ENCODE data around the gene SGSH.

SGSH gene

DNA sequence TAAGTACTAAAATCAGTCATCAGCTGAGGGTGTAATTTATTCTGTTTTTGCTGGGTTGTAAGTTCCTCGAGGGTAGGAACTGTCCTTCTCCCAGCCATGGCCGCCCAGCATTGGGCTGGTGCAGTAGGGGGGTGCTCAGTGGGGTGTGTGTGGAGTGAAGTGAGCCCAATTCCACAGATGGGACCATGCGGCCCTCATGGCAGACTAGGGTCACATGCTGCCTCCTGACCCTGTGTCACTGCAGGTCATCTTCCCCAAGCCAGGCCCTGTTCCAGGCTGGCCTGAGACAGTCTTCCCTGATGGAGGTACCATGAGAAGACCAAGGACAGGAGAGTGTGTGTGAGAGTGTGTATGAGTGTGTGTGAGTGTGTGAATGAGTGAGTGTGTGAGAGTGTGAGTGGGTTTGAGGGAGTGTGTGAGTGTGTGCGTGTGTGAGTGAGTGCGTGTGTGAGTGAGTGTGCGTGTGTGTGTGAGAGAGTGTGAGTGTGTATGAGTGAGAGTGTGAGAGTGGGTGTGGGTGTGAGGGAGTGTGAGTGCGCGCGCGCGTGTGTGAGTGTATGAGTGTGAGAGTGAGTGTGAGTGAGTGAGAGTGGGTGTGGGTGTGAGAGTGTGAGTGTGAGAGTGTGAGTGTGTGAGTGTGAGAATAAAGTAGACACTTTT, 3.8 kb upstream of the SGSH start:
- FAIRE-seq: no peak

DNA sequence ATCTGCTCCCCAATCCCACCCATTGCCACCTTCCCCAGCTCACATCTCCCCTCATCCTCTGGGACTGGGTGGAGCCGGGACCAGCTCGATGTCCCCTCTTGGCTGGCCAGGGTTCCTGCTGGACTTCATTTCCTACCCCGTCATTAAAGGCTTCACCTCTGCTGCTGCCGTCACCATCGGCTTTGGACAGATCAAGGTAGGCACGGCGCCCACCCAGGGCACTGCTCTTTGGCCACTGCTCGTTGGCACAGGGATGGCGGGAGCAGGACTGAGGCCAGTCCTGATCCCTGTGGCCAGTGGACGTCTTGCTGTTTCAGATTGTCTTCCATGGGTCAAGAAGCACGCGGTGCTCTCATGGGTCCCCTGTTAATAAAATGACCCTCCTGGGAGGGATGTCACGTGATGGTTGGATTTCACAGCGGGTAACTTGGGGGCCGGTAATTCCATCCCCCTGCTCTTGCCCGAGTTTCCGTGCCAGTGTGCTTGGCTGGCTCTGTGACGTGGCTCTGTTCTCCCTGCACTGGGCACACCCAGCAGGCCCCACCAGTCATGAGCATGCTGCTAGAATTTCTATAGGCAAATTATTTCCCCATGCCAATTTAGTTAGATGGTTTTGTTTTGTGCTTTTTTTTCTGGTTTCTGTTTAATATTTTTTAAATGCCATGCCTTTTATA, 3.1 kb upstream of the SGSH start:
- FAIRE-seq: no peak

DNA sequence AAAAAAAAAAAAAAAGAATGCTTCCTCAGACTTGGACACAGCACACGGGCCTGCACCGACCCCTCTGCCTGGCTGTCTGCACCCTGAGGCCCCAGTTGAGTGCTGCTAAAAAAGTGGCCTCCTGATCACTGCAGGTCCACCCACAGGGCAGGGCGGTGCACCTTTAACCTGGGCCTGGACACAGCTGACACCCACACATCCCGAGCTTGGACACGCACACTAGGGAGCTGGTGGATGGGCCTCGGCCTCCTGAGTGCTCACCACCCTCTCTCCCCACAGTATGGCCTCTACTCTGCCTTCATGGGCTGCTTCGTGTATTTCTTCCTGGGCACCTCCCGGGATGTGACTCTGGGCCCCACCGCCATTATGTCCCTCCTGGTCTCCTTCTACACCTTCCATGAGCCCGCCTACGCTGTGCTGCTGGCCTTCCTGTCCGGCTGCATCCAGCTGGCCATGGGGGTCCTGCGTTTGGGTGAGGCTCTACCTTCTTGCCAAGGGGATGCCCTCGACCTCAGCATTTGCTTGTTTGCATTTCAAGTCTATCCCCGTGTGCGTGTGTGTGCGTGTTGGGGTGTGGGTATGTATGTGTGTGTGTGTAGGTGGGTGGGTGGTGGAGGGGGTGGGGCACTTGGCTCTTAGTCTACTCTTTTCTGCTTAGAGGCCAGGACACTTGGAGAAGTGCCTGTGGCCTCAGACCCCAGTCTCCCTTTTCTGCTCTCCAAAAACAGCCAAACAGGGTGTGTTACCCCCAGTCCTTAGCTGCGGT, 2.4 kb upstream of the SGSH start:
- FAIRE-seq: no peak

DNA sequence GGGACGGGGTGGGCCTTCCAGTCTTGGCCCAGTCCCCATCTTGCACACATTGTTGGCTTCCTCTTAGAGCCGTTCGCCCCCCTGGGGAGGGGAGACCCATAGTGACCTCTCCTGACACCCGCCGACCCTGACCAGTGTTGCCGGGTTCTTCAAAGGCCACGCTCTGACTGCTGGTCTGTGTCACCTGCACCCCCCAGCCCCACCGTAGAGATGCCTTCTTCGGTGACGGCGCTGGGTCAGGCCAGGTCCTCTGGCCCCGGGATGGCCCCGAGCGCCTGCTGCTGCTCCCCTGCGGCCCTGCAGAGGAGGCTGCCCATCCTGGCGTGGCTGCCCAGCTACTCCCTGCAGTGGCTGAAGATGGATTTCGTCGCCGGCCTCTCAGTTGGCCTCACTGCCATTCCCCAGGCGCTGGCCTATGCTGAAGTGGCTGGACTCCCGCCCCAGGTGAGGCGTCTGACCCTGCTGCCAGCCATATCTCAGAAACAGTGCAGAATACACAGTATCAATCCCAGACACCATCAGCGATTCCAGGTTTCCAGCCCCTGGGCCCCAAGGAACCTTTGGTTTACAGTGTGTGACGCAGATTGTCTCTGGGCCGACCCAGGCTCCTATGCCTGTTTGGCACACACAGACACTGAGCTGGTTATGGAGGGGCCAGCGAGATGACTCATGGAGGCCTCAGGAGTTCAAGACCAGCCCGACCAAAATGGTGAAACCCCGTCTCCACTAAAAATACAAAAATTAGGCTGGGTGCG, 1.4 kb upstream of the SGSH start:
- no peak for FAIRE-seq

DNA sequence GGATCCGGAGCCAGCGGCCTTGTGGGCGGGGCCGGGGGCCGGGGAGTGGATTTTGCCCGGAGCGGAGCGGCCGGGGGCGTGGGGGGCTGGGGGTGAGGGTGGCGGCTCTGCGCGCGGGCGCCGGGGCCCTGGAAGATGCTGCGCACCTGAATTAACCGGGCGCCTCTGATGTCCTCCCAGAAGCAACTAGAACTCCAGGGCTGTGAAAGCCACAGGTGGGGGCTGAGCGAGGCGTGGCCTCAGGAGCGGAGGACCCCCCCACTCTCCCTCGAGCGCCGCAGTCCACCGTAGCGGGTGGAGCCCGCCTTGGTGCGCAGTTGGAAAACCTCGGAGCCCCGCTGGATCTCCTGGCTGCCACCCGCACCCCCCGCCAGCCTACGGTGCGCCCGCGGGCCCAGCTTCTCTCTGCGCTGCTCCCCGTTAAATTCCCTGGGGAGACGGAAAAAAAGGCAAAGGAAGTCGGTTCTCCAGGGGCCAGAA, 643 bp upstream of the SGSH start:
- FAIRE-seq: no peak

DNA sequence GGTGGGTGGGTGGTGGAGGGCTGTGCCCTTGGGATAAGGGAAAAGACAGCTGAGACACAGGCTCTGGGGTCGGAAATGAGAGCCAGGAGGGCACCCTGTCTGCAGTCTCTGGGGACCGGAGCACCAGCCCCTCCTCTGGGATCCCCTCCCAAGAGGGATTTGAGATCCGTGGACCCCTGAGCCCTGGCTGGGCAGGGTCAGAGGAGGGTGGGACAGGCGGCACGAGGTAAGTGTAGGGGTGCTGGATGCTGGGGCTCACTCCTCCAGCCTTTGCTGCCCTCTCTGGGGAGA, 425 bp downstream of the SGSH start:
- FAIRE-seq: no peak

DNA sequence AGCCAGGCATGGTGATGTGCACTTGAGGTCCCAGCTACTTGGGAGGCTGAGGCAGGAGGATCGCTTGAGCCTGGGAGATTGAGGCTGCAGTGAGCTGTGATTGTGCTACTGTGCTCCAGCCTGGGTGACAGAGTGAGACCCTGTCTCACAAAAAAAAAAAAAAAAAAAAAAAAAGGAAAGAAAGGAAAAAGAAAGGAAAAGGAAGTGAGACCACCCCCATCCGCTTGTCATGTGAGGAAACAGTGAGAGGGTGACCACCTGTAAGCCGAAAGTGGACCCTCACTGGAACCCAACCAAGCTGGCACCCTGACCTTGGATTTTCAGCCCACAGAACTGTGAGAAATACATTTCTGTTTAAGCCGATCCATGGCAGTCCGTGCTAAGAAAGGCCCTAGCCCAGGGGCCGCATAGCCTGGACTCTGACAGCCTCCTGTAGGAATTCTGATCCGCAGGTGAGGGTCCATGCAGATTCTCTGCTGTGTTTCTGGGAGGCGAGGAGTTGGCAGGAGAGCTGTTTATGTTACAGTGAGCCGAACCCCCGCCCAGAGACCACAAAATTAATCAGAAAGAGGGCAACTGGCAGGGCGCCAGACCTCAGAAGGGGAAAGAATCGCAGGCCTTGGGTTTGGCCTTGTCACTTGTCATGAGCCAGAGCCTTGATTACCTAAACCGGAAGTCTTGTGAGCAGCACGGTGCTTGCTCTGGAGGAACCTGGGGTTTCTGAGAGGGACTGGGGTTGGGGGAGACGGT, 945 bp downstream of the SGSH start:
- FAIRE-seq: no peak

DNA sequence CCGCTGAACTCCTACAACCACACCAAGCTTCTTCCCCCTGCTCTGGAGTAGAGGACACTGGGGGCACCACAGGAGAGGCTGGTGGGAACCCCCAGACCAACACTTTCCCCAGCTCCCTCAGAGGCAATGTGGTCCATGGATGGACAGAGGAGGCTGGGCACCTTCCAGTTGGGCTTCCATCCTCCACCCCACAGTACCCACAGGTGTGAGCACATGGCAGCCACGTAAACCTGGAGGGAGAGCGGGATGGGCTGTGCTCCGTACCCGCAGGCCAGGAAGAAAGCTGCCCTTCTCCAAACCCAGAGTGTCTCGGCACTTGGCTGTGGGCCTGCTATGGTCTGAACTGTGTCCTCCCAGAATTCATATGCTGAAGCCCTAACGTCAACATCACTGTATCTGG, 1.7 kb downstream of the SGSH start:
- FAIRE-seq: no peak

DNA sequence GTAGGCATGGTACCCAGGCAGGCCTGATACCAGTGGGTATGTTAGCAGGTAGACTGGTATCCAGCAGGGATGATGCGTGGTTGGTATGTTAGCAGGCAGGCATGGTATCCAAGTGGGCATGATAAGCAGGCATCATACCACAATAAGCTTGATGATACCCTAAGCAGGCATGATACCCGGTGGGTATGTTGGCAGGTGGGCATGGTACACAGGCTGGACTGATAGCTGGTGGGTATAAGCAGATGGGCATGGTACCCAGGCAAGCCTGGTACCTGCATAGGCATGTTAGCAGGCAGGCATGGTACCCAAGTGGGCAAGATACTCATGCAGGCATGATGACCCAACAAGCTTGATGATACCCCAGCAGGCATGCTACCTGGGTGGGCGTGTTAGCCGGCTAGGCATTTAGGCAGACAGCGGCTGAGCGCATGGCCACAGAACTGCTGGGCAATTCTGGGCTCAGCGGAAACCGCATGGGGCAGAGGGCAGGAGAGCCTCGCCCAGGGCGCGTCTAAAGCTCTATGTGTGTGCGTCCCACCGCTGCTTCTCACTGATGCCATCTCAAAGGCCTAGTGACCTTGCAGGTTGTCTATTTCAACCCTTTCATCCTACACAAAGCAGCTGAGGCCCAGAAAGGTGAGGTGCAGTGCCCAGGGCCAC, 2.3 kb downstream of the SGSH start:
- FAIRE-seq: no peak

DNA sequence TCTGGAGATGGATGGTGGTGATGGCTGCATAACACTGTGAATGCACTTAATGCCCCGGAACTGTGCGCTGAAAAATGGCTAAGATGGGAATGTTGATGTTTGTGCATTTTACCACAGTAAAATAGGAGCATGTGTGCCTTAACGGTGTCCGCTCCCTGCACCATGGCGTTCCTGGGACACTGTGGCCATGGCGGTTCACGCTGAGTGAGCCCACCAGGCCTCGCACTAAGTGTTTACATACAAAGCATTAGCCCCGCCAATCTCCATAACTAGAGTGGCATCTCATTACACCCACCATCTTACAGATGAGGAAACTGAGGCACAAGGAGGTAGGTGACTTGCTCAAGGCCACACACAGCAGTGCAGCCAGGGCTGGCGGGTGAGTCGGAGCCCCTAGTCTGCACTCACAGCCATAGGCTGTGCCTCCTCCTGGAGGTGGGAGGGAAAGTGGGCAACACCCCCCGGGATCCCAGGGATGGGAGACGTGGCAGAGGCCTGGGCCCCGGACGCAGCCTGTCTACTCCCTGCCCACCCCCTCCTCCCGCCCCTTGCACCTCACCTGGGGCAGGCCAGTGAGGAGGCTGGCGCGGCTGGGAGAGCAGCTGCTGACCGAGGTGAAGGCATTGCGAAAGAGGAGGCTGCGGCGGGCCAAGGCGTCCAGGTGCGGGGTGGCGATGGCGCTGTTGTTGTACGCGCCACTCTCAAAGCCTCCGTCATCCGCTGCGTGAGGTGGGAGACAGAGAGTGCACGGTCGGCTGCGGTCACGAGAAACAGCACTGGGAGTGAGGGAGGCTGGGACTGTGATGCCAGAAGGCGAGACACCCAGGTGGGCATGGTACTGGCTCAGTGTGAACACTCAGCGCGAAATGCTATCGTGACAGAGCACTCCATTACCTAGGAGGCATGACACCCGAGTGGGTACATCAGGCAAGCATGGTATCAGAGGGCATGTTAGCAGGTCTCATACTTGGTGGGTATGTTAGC, 3.4 kb downstream of the SGSH start:
- FAIRE-seq: no peak

DNA sequence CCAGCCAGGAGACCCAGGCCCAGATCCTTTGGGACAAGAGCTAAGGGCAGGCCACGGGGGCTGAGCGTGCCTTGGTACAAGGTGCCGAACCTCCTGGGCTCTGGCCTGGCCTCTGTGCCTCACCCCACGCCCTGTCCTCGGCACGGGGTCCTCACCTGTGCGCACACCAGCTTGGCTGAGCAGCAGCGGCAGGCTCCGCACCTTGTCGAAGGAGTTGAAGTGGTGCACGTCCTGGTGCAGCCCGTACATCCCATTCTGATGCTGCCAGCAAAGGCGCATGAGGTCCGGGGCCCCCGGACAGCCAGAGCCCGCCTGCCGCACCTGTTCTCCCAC, 5.3 kb downstream of the SGSH start:
- FAIRE-seq: no peak

DNA sequence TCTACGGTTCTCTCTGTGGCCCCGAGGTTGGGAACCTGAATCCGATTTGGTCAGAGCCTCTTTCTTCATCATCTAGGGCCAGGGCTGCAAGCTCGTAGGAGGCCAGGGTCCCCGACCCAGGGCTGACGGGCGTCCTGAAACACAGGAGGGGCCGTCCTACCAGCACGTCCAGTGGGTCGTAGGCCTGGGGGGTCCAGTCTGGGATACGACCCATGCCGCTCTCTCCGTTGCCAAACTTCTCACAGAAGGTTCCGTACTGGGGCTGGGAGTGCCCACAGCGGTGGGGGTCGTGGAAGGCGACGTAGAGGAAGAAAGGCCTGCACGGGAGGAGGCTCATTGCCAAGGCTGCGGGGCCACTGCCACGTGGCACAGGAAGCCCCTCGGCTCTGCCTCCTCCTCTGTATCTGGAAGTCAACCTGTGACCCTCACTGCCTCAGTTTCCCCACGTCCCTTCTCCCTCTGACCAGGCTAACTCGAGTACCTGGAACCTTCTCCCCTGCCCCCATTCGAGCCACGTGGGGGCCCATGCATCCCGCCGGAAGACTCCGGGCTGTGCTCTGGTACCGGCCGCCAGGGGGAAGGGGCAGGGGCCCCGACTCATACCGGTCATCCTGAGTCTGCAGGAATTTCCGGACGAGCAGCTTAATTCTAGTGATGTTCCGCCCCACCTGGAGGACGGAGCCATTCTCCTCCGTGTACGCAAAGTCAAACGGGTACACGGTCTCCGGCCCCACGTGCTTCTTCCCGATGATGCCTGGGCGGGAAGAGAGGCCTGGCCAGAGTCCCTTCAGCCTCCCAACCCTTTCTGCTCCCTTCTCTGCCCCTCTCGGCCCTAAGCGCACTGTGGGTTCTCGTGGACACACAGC, 5.9 kb downstream of the SGSH start:
- no peak for FAIRE-seq

DNA sequence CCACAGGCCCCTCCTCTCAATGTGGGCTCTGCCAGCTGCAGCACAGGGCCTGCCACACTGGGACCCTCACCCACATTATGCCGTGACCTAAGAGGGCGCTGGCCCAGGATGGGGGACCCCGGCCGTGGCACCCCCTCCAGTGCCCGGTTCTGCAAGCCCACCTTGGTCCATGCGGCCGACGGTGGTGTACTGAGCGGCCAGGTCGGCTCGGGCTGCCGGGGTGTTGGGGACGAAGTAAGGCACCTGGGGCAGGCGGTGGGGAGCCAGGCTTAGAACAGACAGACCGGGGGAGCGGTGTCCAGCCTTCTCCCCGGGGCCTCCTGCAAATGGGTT, 6.5 kb downstream of the SGSH start:
- FAIRE-seq: no peak

DNA sequence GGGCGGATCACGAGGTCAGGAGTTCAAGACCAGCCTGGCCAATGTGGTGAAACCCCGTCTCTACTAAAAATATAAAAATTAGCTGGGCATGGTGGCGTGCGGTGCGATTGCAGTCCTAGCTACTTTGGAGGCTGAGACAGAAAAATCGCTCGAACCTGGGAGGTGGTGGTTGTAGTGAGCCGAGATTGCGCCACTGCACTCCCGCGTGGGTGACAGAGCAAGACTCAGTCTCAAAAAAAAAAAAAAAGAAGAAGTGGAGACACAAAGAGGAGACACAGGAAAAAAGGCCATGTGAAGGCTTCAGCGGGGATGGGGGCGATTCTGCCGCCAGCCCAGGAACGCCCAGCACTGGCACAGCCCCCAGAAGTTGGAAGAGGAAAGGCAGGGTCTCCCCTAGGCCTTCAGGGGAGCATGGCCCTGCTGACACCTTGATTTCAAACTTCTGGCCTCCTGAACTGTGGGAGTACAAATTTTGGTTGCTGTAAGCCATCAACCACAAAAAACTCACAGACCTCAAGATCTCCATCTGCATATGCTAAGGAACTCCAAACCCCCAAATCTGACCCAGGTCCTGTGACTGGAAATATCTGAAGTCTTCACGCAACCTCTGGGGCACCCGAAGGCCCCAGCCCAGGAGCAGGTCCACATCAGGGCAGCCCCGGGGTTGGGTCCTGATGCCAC, 7.0 kb downstream of the SGSH start:
- FAIRE-seq: no peak

DNA sequence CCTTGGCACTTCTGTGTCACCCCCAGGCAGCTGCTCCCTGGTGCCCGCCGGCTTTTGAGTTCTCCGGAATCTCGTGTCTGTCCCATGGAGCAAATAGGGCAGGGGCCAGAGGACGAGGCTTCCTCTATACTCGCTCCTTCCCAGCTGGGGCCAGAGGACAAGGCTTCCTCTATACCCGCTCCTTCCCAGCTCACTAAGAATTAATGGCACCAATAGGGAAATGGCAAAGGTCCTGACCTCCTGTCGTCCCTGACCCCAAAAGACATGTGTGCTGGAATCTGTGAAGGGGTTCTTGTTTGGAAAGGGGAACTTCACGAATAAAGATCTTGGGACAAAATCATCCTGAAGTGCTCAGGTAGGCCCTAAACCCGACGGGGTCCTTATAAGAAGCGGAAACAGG, 7.6 kb downstream of the SGSH start:
- no peak for FAIRE-seq

DNA sequence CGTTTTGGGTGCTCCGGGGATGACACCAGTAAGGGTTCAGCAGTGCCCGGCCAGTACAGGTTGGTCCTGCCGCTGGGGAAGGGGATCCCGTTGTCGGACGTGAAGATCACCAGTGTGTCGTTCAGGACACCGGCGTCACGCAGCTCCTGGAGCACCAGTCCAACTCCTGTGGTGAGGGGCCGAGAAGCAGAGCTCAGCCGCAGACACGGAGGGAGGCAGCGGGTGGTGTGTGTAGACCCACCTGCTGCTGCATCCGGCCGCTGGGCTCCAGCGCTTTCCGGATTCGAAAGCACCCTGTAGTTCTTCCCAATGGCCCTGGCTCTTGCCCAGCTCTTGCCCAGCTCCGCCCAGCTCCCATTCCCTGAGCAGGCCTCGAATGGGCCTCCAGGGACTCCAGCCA, 8.0 kb downstream of the SGSH start:
- no peak for FAIRE-seq

DNA sequence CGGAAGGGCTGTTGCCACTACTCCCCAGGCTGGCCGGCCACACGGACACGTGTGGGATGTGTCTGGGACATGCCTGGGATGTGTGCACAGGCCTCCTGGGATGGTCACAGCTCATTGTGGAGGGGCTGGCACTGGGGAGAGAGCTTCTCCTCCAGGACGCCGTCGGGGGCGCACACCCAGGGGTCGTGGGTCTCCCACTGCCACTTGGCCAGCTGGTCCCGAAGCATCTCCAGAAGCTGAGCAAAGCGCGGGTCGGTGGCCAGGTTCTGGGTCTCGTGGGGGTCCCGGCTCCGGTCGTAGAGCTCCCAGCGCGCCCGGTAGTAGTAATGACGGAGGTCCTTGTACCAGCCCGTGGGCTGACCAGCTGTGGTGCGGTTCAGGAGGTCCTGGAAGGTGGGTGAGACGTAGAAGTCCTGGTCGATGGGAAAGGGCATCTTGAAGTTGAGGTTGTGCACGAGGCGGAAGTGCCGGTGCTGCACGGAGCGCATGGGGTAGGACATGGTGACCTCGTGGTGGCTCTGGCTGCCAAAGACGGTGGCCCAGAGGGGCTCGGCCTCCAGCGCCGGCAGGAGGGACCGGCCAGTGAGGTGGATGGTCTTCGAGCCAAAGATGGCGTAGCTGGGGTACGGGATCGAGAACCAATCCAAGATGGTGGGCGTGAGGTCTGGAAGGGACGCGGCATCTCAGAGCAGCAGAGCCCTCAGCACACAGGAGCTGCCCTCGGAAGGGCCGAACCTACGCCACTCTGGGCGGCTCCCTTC, 9.6 kb downstream of the SGSH start:
- no peak for FAIRE-seq

DNA sequence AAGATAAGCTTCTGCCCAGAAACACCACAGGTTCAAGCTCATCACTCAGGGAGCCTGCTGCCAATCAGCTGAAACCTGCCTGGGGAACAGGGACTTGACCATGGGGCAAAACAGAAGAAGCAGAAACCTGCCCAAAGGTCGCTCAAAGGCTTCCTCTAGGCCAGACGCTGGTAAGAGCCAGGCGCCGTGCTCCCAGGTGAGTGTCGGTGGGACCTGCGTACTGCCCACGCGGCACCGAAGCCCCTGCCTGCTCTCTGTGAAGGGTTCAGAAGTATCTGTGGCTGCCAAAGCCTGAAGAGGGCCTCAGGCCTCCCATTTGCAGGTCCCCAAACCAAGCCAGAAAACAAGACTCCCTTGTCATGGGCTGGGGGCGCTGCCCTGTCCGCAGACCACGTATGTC, 10.4 kb downstream of the SGSH start:
- FAIRE-seq: no peak

DNA sequence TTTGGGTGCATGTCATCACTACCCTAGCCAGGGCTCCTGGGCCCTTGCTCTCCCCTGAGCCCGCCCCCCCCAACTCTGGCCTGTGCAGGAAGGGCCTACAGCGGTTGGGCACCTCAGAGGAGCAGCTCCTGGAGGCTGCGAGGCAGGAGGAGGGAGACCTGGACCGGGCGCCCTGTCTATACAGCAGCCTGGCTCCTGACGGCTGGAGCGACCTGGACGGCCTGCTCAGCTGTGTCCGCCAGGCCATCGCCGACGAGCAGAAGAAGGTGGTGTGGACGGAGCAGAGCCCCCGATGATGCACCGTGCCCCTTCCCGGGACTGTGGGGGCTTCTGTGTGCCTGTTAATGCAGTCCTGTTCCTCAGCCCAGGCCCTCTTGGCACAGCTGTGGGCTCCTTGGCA, 12.1 kb downstream of the SGSH start:
- FAIRE-seq: no peak
